GM12873 (cell line): Measurements from ENCODE around the gene F10.

Source experiments
- TF ChIP-seq, protein P1 (sequence below): IDR thresholded peaks from 2 replicates; pipeline ENCODE4 v1.5.1; 2012; ENCODE audit warnings: low read depth, mild to moderate bottlenecking, moderate library complexity, low read length, control low read depth; ENCODE audit not compliant: insufficient read depth; ENCODE audit errors: missing control alignments

F10 gene

DNA sequence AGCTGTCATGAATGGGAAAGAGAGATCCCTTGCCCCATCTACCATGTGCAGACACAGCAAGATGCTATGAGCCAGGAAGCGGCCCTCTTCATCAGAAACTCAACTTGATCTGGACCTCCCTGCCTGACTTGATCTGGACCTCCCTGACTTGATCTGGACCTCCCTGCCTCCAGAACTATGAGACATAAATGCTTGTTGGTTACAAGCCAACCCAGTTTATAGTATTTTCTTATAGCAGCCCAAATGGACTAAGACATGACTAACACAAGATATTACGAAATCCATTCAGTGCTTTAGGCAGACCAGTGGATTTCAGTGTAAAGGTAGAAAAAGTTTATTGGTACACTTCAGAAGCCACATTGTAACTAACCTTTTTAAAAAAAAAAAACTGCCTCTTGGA, 70.3 kb downstream of the F10 start:
- TF ChIP-seq, protein P1, sequence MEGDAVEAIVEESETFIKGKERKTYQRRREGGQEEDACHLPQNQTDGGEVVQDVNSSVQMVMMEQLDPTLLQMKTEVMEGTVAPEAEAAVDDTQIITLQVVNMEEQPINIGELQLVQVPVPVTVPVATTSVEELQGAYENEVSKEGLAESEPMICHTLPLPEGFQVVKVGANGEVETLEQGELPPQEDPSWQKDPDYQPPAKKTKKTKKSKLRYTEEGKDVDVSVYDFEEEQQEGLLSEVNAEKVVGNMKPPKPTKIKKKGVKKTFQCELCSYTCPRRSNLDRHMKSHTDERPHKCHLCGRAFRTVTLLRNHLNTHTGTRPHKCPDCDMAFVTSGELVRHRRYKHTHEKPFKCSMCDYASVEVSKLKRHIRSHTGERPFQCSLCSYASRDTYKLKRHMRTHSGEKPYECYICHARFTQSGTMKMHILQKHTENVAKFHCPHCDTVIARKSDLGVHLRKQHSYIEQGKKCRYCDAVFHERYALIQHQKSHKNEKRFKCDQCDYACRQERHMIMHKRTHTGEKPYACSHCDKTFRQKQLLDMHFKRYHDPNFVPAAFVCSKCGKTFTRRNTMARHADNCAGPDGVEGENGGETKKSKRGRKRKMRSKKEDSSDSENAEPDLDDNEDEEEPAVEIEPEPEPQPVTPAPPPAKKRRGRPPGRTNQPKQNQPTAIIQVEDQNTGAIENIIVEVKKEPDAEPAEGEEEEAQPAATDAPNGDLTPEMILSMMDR = no peak

DNA sequence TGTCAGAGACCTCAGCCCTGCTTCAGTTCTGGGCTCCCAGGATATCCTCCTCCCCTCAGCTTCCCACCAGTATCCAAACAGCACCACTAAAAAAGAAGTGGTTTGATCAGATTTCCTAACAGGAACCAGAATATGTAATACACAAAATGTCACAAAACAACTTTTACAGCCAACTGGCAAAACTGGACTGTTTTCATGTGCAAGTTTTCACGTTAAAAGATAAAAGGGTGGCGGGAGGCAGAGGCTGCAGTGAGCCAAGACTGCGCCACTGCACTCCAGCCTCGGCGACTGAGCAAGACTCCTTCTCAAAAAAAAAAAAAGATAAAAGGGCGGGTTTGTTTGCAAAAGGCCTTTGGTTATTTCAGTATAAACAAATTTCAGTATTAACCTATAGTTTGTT, 72.8 kb downstream of the F10 start:
- TF ChIP-seq, protein P1 = no peak

DNA sequence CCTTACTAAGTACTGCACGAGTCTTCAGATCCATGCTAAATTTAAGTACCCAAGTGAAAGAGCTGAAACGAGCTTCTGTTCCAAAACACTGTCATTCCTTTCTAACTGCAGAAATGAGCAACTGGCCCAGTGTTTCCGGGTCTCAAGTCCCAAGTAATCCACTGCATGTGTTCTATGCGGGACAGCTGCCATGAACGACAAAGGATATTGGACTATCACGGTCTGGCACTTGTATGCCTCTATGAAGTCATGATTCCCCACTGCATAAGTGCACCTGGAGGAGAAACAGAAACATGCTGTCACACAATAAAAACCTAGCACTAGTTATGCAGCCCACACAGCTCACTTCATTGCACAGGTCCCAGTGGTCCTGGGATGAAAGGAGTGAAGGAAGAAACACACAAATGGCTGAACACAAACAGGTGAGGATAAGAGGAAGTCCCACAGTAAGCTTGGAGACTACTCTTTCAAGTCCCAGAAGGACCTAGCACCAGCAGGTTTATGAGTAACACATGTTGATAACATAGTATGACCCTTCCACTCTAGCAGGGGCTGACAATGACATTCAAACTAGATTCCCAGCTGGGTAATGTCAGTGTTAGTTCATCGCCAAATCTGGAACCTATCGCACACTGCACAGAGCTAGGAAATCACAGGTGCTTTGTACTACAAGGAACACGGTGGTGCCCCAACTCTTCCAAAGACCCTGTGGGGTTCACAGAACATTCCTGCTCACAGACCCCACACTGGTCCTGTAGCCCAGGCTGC, 74.6 kb downstream of the F10 start:
- TF ChIP-seq, protein P1 = no peak
